Measurements from ENCODE around the gene BAIAP2L1. TPM values are rescaled to one million over a fixed set of nuclear protein-coding genes. Genes with fewer than 3 reads are reported as not detected.

Gene BAIAP2L1
- total RNA-seq, 1 donor from 2014 or later = 19.7 TPM

GRCh38 chr7:98366562-98366938, 34.3 kb downstream of the BAIAP2L1 start:
- Histone ChIP-seq H3K4me3 (ENCODE audit: low read depth, low read length) (no peak overlapping the region), H3K27me3 (ENCODE audit: control insufficient read depth, insufficient read depth, low read length) (no peaks in the 10 kb centered on the region), H3K36me3 (ENCODE audit: control insufficient read depth, insufficient read depth, low read length) (peaks cover 2% of the 10 kb centered on the region)
- FAIRE-seq (no peak), DNase-seq (ENCODE audit: low read depth) (no peak)
- no peak for TF ChIP-seq CTCF (IDR thresholded peaks at IDR 0.05; ENCODE audit: insufficient read depth, low read length, severe bottlenecking)

GRCh38 chr7:98365863-98366561, 34.9 kb downstream of the BAIAP2L1 start:
- H3K36me3 ChIP-seq (ENCODE audit: control insufficient read depth, insufficient read depth, low read length) = peaks cover 2% of the 10 kb centered on the region
- FAIRE-seq = no peak
- no peak for TF ChIP-seq CTCF (IDR thresholded peaks at IDR 0.05; ENCODE audit: insufficient read depth, low read length, severe bottlenecking)
- no peaks in the 10 kb centered on the region for H3K27me3 ChIP-seq (ENCODE audit: control insufficient read depth, insufficient read depth, low read length)
- no peak for DNase-seq (ENCODE audit: low read depth)
- H3K4me3 ChIP-seq (ENCODE audit: low read depth, low read length) = no peak overlapping the region

GRCh38 chr7:98364220-98364619, 36.7 kb downstream of the BAIAP2L1 start:
- peaks cover 6% of the 10 kb centered on the region for H3K36me3 ChIP-seq (ENCODE audit: control insufficient read depth, insufficient read depth, low read length)

GRCh38 chr7:98362517-98362916, 38.4 kb downstream of the BAIAP2L1 start:
- TF ChIP-seq CTCF (IDR thresholded peaks at IDR 0.05; ENCODE audit: insufficient read depth, low read length, severe bottlenecking) = no peak
- DNase-seq (ENCODE audit: low read depth) = no peak

More at GRCh38 chr7:98364220-98364619, 36.7 kb downstream of the BAIAP2L1 start:
- no peak for TF ChIP-seq CTCF (IDR thresholded peaks at IDR 0.05; ENCODE audit: insufficient read depth, low read length, severe bottlenecking)
- Histone ChIP-seq H3K4me3 (ENCODE audit: low read depth, low read length) (no peak overlapping the region), H3K27me3 (ENCODE audit: control insufficient read depth, insufficient read depth, low read length) (no peaks in the 10 kb centered on the region)
- no peak for DNase-seq (ENCODE audit: low read depth)
- FAIRE-seq = no peak

GRCh38 chr7:98360221-98361130, 40.4 kb downstream of the BAIAP2L1 start:
- Histone ChIP-seq H3K4me3 (ENCODE audit: low read depth, low read length) (no peak overlapping the region), H3K36me3 (ENCODE audit: control insufficient read depth, insufficient read depth, low read length) (peaks cover 7% of the 10 kb centered on the region), H3K27me3 (ENCODE audit: control insufficient read depth, insufficient read depth, low read length) (no peaks in the 10 kb centered on the region)
- DNase-seq (ENCODE audit: low read depth) = no peak
- no peak for TF ChIP-seq CTCF (IDR thresholded peaks at IDR 0.05; ENCODE audit: insufficient read depth, low read length, severe bottlenecking)
- FAIRE-seq = no peak

More at GRCh38 chr7:98362517-98362916, 38.4 kb downstream of the BAIAP2L1 start:
- no peak for FAIRE-seq
- H3K27me3 ChIP-seq (ENCODE audit: control insufficient read depth, insufficient read depth, low read length) = no peaks in the 10 kb centered on the region
- no peak overlapping the region for H3K4me3 ChIP-seq (ENCODE audit: low read depth, low read length)
- peaks cover 7% of the 10 kb centered on the region for H3K36me3 ChIP-seq (ENCODE audit: control insufficient read depth, insufficient read depth, low read length)

Measured in bronchial epithelial cell (primary cell).